GM18519 (cell line): ENCODE measurements around the gene VCP.

ENCODE experiments used
- ATAC-seq: cut with Tn5 transposase; IDR thresholded peaks from one replicate; pipeline ENCODE4 v1.9.1; 2021; ENCODE audit warnings: mild to moderate bottlenecking, moderate library complexity; ENCODE audit not compliant: unreplicated experiment, low FRiP score

The VCP gene

DNA sequence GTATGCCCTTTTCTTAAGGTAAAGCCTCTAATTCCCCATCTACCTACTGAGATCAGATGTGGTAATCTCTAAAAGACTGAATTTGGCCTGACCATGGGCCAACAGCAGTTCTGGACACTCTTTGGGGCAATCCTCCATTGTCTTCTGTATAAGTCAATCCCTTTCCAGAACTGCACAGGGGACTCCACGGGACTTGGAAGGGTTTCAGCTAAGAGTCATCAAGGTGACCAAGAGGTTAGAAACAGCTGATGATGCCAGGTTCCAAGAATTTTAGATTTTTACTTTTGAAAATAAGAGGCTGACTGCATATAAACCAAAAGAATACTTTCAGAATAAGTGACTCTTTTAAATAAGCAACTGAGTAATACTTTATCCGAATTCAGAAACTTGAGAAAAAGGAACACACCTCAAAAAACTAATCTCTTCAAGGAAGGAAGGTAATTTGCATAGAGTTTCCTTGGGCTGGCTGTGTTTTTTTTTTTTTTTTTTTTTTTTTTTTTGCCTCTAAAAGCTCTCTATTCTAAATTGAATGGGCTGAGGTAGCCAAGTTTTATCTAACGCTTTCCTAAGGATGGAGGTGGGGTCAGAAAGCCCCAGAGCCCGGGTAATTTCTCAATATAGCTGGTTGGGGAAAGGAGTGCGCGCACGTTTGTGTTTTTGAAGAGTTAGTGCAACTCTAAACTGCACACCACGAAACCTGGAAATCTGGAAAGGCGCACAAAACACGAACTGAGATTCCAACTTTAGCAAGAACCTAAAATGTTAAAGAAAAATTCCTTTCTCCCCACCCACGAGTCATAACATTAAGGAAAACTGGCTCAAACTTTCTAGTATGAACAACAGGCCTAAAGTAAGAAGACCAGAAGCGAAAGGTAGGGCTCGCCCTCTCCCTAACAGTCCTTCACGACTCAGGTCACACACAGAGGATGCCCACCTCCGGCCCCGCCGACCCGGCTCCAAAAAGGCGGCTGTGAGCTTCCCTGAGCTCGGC is 1.3 kb downstream of the VCP start:
- no peak for ATAC-seq

- no peak for ATAC-seq
These were observed 3.4 kb downstream of the VCP start for GRCh38 chr9:35069020-35069419.

DNA sequence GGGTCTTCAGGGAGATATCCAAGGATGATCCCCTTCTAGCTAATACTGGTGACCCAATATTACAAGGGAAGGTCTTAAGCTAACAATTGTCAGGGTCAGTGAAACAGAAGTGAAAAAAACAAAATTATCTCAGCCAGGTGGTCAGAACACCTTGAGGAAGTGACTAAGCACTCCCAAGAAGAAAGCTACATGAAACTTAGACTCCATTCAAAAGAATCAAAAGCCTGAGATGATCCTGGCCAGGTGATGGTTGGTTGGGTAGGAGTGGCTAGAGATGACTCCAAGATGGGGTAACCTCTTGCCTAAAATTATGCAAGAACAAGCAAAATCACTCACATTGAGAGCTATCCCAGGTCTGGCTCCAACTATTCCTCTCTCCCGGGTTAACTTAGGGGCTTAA is 5.4 kb downstream of the VCP start:
- no peak for ATAC-seq

- no peak for ATAC-seq
These were observed 11.7 kb downstream of the VCP start for GRCh38 chr9:35060548-35061207.

DNA sequence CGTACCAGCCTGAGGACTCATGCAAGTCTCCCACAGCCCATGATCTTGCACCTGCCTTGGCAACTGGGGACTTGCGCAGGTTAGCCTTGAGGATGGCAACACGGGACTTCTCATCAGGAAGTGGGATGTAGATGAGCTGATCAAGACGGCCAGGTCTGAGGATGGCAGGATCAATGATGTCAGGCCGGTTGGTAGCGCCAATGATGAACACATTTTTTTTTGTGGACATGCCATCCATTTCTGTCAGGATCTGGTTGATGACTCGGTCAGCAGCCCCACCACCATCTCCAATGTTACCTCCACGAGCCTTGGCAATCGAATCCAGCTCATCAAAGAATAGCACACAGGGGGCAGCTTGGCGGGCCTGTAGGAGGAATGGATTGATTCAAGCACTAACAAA is 13.0 kb downstream of the VCP start:
- ATAC-seq: no peak

- no peak for ATAC-seq
These were observed 15.2 kb downstream of the VCP start for GRCh38 chr9:35057271-35057620.

GRCh38 chr9:35056571-35057270 is 15.7 kb downstream of the VCP start:
- ATAC-seq: no peak

DNA sequence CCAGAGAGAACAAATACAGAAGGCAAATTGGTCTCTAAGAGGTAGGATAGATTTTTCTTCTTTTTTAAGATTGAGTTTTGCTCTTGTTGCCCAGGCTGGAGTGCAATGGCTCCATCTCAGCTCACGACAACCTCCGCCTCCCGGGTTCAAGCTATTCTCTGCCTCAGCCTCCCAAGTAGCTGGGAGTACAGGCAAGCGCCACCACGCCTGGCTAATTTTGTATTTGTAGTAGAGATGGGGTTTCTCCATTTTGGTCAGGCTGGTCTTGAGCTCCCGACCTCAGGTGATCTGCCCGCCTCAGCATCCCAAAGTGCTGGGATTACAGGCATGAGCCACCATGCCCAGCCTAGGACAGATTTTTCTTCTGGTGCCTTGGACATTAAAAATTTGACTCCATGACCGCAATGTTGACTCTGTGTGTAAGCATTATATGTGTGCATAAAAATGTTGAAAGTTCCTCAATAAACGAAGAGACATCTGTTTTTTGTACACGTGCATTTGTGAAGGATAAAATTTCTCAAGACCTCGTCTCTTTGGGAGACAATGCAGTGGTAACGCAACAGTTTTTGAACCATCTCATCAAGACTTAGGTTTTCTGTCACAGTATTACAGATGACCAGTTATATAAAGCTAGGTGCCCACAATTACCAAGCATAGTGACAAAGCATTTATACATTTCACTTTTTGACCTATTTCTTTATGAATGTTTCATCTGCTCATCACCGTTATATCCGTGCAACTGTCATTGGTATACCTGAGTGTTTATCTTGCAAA is 17.4 kb downstream of the VCP start:
- no peak for ATAC-seq

- ATAC-seq: no peak
These were observed 18.1 kb downstream of the VCP start for GRCh38 chr9:35054185-35054835.

DNA sequence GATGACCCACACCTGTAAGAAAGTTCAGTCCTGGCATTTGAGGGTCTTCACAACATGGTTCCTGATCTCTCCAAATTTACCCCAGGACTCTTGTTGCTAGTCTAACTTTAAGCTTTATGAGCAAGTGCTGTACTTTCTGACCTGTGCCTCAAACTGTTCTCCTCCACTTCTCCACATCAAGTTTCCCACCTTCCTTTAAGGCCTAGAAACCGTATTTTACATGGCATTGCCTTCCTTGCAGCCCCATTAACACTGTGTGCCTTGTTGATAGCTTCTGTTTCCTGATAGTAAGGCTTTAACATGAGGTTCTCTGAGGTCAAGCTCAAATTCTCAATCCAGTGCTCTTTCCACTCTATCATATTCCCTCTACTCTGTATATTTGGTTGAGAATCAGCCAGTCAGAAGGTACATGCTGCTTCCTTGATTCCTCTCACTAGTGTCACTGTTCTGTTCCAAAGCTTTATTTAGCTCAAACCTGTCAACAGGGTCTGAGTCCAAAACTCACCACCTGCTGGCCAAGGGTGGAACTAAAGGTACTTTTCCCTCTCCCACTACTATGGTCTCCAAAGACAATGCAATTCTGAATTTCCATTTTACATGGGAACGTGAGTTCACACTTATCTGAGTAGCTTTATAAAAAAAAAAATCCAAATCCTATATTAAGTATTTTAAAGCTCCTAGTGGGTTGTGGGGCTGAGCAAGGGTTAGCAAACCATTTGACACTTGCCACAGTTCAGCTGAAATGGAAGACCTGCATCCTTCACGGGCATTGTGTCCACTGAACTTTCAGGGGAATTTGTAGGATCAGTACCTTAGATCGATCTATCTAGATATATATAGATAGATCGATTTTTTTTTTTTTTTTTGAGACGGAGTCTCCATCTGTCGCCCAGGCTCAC is 21.1 kb downstream of the VCP start:
- ATAC-seq: no peak

GRCh38 chr9:35048511-35048910 is 23.9 kb downstream of the VCP start:
- ATAC-seq: no peak

GRCh38 chr9:35044071-35044470 is 28.4 kb downstream of the VCP start:
- no peak for ATAC-seq

DNA sequence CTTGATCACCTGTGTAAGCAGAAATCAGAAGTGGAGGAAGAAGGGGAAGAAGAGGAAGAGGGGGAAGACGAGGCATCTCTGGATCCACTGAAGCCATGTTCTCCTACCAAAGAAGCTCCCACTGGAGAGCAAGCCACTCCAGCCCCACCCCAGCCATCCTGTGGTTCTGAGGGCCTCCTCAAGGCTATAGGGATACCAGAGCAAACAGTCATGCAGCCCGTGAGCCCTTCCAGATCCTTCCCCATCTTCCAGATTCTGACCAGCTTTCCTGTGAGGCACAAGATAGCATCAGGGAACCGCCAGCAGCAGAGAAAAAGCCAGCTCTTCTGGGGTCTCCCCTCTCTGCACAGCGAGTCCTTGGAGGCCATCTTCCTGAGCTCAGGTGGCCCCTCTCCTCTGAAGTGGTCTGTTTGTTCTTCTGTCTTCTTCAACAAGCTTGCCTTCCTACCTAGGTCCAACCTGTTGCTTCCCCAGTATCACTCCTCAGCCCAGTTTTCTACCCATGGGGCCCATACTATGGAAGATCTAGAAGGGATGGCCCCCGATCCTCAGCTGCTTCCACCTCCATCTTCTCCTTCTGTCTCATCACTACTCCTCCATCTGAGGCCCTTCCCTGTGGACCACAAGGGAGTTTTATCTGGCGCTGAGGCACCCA is 29.4 kb downstream of the VCP start:
- no peak for ATAC-seq

GRCh38 chr9:35042081-35042604 is 30.3 kb downstream of the VCP start:
- ATAC-seq: no peak

DNA sequence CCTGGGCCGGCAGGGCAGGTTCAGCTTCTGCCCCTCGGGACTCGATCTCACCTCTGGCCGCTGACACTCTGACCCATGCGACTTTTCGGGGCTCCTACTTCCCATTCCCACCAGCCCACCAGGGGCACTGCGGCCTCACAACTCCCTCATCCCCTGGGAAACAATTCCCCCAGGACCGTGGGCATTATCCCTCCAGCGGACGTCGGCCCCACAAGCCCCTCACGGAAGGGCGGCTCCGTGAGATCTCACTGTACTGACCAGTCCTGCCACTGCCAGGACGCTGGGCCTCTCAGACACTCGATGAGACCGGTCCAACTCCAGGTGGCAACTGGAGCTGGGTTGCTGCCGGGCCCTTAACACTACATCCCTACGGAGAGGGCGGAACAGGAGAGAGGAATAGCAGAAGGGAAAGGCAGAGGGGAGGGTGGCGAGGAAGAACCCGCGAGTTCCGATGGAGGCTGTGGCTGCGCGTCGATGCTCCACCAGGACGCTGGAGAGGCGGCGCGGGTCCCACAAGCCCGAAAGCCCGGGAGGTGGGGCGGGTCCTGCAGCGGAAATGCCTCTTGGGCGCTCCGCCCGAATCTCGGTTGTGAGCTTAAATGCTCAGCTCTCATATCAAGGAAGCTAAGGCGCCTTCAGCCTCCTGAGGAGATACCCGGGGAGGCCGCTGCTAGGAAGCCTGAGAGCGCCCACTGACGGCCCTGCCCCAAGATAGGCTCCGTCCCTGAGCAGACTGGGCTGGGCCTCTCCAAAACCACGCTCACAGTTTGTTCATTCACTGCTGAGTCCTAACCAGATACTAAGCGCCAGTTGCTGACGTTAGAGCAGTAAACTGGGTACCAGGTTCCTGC is 36.3 kb downstream of the VCP start:
- no peak for ATAC-seq

DNA sequence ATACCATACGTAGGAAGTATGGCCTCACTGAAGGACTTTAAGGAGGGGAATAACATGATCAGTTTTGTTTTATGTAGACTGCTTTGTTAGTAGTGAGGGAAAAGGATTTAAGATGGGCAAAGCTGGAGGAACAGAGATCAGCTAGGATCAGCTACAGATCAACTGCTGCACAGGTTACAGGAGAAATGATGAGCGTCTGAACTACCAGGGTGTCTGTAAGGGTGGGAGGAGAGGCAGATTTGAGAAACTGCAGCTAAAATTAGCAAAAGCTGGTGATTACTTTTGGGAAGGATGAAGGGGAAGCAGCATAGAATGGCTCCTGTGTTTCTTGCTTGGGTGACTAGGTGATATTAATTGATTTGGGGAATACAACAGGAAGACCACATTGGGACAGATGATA is 39.3 kb downstream of the VCP start:
- no peak for ATAC-seq

DNA sequence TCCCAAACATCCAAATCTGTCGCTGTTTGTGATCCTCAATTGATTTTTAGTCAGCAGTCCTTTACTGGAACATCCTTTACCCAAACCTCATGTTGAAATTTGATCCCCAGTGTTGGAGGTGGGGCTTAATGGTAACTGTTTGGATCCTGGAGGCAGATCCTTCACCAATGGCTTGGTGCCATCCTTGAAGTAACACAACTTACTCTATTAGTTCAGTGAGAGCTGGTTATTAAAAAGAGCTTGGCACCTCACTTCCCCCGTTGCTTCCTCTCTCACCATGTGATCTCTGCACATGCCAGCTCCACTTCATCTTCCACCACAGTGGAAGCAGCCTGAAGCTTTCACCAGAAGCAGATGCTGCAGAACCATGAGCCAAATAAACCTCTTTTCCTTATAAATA is 42.6 kb downstream of the VCP start:
- ATAC-seq: no peak
